Measurements from ENCODE around the gene TBXAS1. TPM values are rescaled to one million over a fixed set of nuclear protein-coding genes. Genes with fewer than 3 reads are reported as not detected.

The TBXAS1 gene
- total RNA-seq, 1 experiment from 2014 or later, result 2.3 TPM

GRCh38 chr7:139909379-139910050 is 80.5 kb downstream of the TBXAS1 start:
- Mint-ChIP-seq H3K27ac (no peak overlapping the region), H3K36me3 (no peaks in the 10 kb centered on the region), H3K4me3 (no peak overlapping the region), H3K27me3 (ENCODE audit: low read depth) (no peaks in the 10 kb centered on the region), H3K9me3 (peaks cover 6% of the 10 kb centered on the region; the same call in 1 of the 2 replicates), H3K4me1 (no peaks in the 10 kb centered on the region)
- DNase-seq (ENCODE audit: low spot score), result no peak
- TF ChIP-seq E2F4 (CRISPR knock-in tag; IDR thresholded peaks at IDR 0.05; ENCODE audit: borderline replicate concordance, low read depth), result no peak
- TF ChIP-seq CBFB (CRISPR knock-in tag; IDR thresholded peaks at IDR 0.05; ENCODE audit: low read depth), result no peak
- TF ChIP-seq ATF6 (CRISPR knock-in tag; IDR thresholded peaks at IDR 0.05), result no peak
- TF ChIP-seq FOXP4 (CRISPR knock-in tag; IDR thresholded peaks at IDR 0.05), result no peak
- no peak for TF ChIP-seq ZNF416 (CRISPR knock-in tag; IDR thresholded peaks at IDR 0.05)
- TF ChIP-seq ATF3 (CRISPR knock-in tag; conservative IDR thresholded peaks at IDR 0.05), result no peak
- no peak for TF ChIP-seq JAZF1 (CRISPR knock-in tag; IDR thresholded peaks at IDR 0.05)
- no peak for TF ChIP-seq PREB (CRISPR knock-in tag; IDR thresholded peaks at IDR 0.05; ENCODE audit: borderline replicate concordance)
- no peak for TF ChIP-seq EMX1 (CRISPR knock-in tag; IDR thresholded peaks at IDR 0.05)
- no peak for TF ChIP-seq RELA (CRISPR knock-in tag; IDR thresholded peaks at IDR 0.05; ENCODE audit: borderline replicate concordance)
- TF ChIP-seq NFE2L1 (CRISPR knock-in tag; IDR thresholded peaks at IDR 0.05), result no peak
- no peak for TF ChIP-seq CREB1 (CRISPR knock-in tag; IDR thresholded peaks at IDR 0.05)
- no peak for TF ChIP-seq NFYB (CRISPR knock-in tag; conservative IDR thresholded peaks at IDR 0.05; ENCODE audit: low read depth)
- TF ChIP-seq ETV6 (CRISPR knock-in tag; IDR thresholded peaks at IDR 0.05), result no peak
- no peak for TF ChIP-seq ZNF423 (CRISPR knock-in tag; IDR thresholded peaks at IDR 0.05)
- no peak for TF ChIP-seq ZNF512 (CRISPR knock-in tag; IDR thresholded peaks at IDR 0.05; ENCODE audit: borderline replicate concordance)
- no peak for TF ChIP-seq IRF1 (CRISPR knock-in tag; IDR thresholded peaks at IDR 0.05)
- no peak for TF ChIP-seq ARID4B (CRISPR knock-in tag; IDR thresholded peaks at IDR 0.05; ENCODE audit: borderline replicate concordance)
- CTCF ChIA-PET, result no interaction called here
- POLR2A ChIA-PET, result no interaction called here
- ATAC-seq, result no peak

All from WTC11 (cell line).